HL-60 (cell line): ENCODE measurements around the gene FARP1.

Experiments used
- CTCF ChIP-seq: IDR thresholded peaks from one replicate; pipeline ENCODE4 v1.5.1; 2011; ENCODE audit warnings: low read length, control low read depth, inconsistent platforms; ENCODE audit not compliant: insufficient read depth
- GABPA ChIP-seq: IDR thresholded peaks from 2 replicates; pipeline ENCODE4 v1.6.1; 2012; ENCODE audit warnings: low read depth
- POLR2AphosphoS5 ChIP-seq: IDR thresholded peaks from 2 replicates; pipeline ENCODE4 v1.6.1; 2012; ENCODE audit warnings: low read depth

DNA sequence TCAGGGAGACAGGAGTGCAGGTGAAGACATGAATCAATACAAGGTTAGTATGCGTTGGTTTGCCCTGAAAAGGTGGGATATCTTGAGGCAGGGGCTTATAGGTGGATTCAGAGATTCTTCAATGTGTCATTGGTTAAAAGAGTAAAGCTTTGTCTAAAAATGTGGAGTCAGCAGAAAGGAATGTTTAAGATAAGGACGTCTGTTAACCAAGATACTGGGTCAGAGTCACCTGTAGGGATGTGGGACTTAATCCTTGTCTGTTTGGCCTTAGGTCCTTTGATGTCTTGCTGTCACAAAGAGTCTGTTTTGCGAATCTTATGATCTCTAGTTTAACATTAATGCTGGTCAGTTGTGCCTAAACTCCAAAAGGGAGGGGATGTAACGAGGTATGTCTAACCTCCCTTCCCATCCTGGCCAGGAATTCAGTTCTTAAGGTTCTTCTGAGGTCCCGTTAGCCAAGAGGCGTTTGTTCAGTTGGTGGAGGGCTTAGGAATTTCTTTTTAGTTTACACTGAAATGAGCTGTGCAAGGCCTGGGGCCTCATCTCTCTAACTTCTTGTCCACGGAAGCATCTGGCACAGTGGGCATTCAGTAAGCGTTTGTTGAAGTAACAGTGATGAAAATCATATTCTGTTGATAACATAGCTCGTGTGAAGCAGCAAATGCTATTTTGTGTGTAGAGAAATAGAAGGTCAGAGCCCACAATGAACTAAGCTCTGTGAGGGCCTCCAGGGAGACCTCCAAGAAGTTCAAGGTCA, 130.4 kb downstream of the FARP1 start:
- TF ChIP-seq CTCF (no peak), POLR2AphosphoS5 (no peak), GABPA (no peak)
